ENCODE results near the gene RETREG3. TPM values are rescaled to one million over a fixed set of nuclear protein-coding genes. Genes with fewer than 3 reads are reported as not detected.

RETREG3 gene
- total and polyA plus RNA-seq, 2 of the 13 experiments (the other 11 are each of a cell fraction or from before 2014, with no cell fraction given) = 47.0 to 55.8 TPM

DNA sequence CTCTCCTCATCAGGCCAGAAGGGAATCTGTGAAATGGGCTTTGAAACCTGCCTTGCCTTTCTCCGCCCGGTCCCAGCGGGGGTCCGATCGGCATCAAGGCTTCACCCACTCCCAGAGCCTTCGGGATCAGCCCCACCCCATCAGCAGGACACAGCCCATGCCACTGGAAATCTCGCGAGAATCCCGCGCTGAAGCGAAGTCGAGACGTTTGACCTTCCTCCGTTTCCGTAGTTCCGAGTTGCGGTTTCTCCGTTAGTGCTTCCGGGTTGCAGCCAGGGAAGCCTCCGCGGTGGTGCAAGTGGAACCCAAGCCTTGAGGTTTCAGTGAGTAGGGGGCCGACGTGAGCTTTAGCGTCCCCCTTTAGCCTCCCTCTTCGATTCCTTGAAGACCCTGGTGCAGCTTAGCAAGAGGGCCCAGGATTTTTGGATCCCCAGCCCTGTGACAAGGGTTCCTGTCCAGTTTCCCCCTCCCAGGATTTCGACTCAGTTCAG lies 47.2 kb downstream of the RETREG3 start, which contains the start of gene COASY (continued):
- peak; percentile 71 for TF ChIP-seq DR1 (CRISPR knock-in tag; IDR thresholded peaks at IDR 0.05)
- TF ChIP-seq ZNF260 (CRISPR knock-in tag; IDR thresholded peaks at IDR 0.05; ENCODE audit: borderline replicate concordance, low read depth) = no peak
- TF ChIP-seq MXI1 (IDR thresholded peaks at IDR 0.05; ENCODE audit: borderline replicate concordance, low read depth, low read length) = peak; percentile 93; the same call in 2 of the 3 replicates
- peak; percentile 55; the same call in 1 of the 2 replicates for TF ChIP-seq SIX1 (CRISPR knock-in tag; IDR thresholded peaks at IDR 0.05; ENCODE audit: borderline replicate concordance)
- peak; percentile 28; the same call in 1 of the 2 replicates for TF ChIP-seq ZNF652 (CRISPR knock-in tag; IDR thresholded peaks at IDR 0.05; ENCODE audit: borderline replicate concordance, low read depth)
- TF ChIP-seq DNMT1 (CRISPR knock-in tag; IDR thresholded peaks at IDR 0.05) = no peak
- peak; percentile 87 for TF ChIP-seq RXRB (CRISPR knock-in tag; IDR thresholded peaks at IDR 0.05; ENCODE audit: borderline replicate concordance)
- TF ChIP-seq, protein P1, sequence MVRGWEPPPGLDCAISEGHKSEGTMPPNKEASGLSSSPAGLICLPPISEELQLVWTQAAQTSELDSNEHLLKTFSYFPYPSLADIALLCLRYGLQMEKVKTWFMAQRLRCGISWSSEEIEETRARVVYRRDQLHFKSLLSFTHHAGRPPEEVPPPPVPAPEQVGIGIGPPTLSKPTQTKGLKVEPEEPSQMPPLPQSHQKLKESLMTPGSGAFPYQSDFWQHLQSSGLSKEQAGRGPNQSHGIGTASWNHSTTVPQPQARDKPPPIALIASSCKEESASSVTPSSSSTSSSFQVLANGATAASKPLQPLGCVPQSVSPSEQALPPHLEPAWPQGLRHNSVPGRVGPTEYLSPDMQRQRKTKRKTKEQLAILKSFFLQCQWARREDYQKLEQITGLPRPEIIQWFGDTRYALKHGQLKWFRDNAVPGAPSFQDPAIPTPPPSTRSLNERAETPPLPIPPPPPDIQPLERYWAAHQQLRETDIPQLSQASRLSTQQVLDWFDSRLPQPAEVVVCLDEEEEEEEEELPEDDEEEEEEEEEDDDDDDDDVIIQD (CRISPR knock-in tag; IDR thresholded peaks at IDR 0.05; ENCODE audit: low read depth) = peak; percentile 65
- TF ChIP-seq ZHX1 (CRISPR knock-in tag; IDR thresholded peaks at IDR 0.05; ENCODE audit: low read depth) = 0 out of 2 replicates have a peak, but pooled peaks have one; percentile 55
- no peak for TF ChIP-seq ZKSCAN5 (CRISPR knock-in tag; IDR thresholded peaks at IDR 0.05)
- TF ChIP-seq IKZF5 (CRISPR knock-in tag; IDR thresholded peaks at IDR 0.05) = peak; percentile 88
- no peak for TF ChIP-seq ZFP36 (IDR thresholded peaks at IDR 0.05; ENCODE audit: borderline replicate concordance, low read depth, low read length, partially characterized antibody)
- no peak for TF ChIP-seq ZNF337 (CRISPR knock-in tag; IDR thresholded peaks at IDR 0.05; ENCODE audit: borderline replicate concordance, low read depth)
- peak; percentile 99 for TF ChIP-seq CHD2 (IDR thresholded peaks at IDR 0.05; ENCODE audit: low read depth, low read length)
- TF ChIP-seq KMT2A (CRISPR knock-in tag; IDR thresholded peaks at IDR 0.05) = peak; percentile 93; the same call in 1 of the 2 replicates
- TF ChIP-seq ZNF44 (CRISPR knock-in tag; IDR thresholded peaks at IDR 0.05) = no peak; the same call in 1 of the 2 replicates
- TF ChIP-seq ZNF572 (CRISPR knock-in tag; IDR thresholded peaks at IDR 0.05) = peak; percentile 93
- no peak for TF ChIP-seq JUND (CRISPR knock-in tag; IDR thresholded peaks at IDR 0.05)
- TF ChIP-seq NFKB2 (CRISPR knock-in tag; IDR thresholded peaks at IDR 0.05; ENCODE audit: borderline replicate concordance) = 0 out of 2 replicates have a peak, but pooled peaks have one; percentile 20
- no peak for TF ChIP-seq ZNF75D (CRISPR knock-in tag; IDR thresholded peaks at IDR 0.05; ENCODE audit: borderline replicate concordance)
- TF ChIP-seq EP300 (IDR thresholded peaks at IDR 0.05; ENCODE audit: low read depth in 2 of 2, low read length in 2 of 2) = peak in 1 of 2 experiments; percentile 70; a peak in 1 of 4 replicates
- peak; percentile 37; the same call in 1 of the 2 replicates for TF ChIP-seq EP300 (CRISPR knock-in tag; IDR thresholded peaks at IDR 0.05; ENCODE audit: borderline replicate concordance)
- peak; percentile 61; the same call in 1 of the 2 replicates for TF ChIP-seq ZNF124 (CRISPR knock-in tag; IDR thresholded peaks at IDR 0.05)
- TF ChIP-seq ZNF724P (CRISPR knock-in tag; IDR thresholded peaks at IDR 0.05; ENCODE audit: borderline replicate concordance) = no peak
- no peak for TF ChIP-seq ZNF496 (CRISPR knock-in tag; IDR thresholded peaks at IDR 0.05; ENCODE audit: insufficient replicate concordance)
- TF ChIP-seq PAX8 (CRISPR knock-in tag; IDR thresholded peaks at IDR 0.05; ENCODE audit: borderline replicate concordance) = 0 out of 2 replicates have a peak, but pooled peaks have one; percentile 13

All from HepG2 (cell line).